Measurements from ENCODE around the gene RAC2.

DNA sequence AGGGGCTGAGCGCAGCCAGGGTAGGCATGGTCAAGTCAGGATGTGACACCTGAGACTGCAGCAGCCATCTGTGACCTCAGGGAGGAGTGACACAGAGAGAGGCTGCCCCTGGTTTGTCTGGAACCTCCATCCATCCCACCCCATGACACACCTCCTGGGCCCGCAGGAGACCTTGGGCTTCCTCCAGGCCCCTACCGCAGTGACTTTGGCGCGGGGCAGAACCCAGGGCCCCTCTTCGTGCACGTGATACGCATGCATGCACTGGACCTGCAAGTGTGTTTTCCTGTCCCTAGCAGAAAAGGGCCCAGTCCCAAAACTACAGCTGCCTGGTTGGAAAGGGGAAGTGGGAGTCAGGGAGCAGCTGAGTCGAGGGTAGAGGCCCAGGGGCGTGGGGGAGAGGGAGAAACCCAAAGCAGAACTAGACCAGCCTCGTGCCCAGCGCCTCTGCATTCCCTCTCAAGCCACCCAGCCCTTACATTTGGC is 30.4 kb upstream of the RAC2 start:
- TF ChIP-seq, protein P1, sequence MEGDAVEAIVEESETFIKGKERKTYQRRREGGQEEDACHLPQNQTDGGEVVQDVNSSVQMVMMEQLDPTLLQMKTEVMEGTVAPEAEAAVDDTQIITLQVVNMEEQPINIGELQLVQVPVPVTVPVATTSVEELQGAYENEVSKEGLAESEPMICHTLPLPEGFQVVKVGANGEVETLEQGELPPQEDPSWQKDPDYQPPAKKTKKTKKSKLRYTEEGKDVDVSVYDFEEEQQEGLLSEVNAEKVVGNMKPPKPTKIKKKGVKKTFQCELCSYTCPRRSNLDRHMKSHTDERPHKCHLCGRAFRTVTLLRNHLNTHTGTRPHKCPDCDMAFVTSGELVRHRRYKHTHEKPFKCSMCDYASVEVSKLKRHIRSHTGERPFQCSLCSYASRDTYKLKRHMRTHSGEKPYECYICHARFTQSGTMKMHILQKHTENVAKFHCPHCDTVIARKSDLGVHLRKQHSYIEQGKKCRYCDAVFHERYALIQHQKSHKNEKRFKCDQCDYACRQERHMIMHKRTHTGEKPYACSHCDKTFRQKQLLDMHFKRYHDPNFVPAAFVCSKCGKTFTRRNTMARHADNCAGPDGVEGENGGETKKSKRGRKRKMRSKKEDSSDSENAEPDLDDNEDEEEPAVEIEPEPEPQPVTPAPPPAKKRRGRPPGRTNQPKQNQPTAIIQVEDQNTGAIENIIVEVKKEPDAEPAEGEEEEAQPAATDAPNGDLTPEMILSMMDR (IDR thresholded peaks at IDR 0.05) = no peak
- no peak for TF ChIP-seq POLR2A (IDR thresholded peaks at IDR 0.05)

Data from adrenal gland (tissue), 5 donors.